ENCODE results near the gene KCNH1.

KCNH1 gene

GRCh38 chr1:210771131-210771530 lies 362.8 kb downstream of the KCNH1 start:
- no peak overlapping the region for H3K4me3 ChIP-seq (IDR thresholded peaks at IDR 0.05; ENCODE audit: insufficient read depth, low read depth, low read length)
- no peak overlapping the region for H3K4me2 ChIP-seq
- no peak overlapping the region for H3K9ac ChIP-seq
- no peak for TF ChIP-seq CTCF (conservative IDR thresholded peaks at IDR 0.05; ENCODE audit: low read depth, low read length)
- H3K79me2 ChIP-seq (ENCODE audit: insufficient read depth, low read depth): no peaks in the 10 kb centered on the region
- H3K27ac ChIP-seq: no peak overlapping the region
- no peak overlapping the region for H2AFZ ChIP-seq (ENCODE audit: low read depth)
- no peaks in the 10 kb centered on the region for H3K27me3 ChIP-seq (ENCODE audit: insufficient read depth, low read depth)
- no peaks in the 10 kb centered on the region for H3K4me1 ChIP-seq (ENCODE audit: low read depth, poor library complexity, severe bottlenecking)
- H3K36me3 ChIP-seq (ENCODE audit: insufficient read depth): no peaks in the 10 kb centered on the region
- H4K20me1 ChIP-seq (ENCODE audit: insufficient read depth): no peaks in the 10 kb centered on the region

GRCh38 chr1:210770396-210770984 lies 363.5 kb downstream of the KCNH1 start:
- no peaks in the 10 kb centered on the region for H3K36me3 ChIP-seq (ENCODE audit: insufficient read depth)
- no peaks in the 10 kb centered on the region for H4K20me1 ChIP-seq (ENCODE audit: insufficient read depth)
- H3K4me3 ChIP-seq (IDR thresholded peaks at IDR 0.05; ENCODE audit: insufficient read depth, low read depth, low read length): no peak overlapping the region
- TF ChIP-seq CTCF (conservative IDR thresholded peaks at IDR 0.05; ENCODE audit: low read depth, low read length): no peak
- H3K79me2 ChIP-seq (ENCODE audit: insufficient read depth, low read depth): no peaks in the 10 kb centered on the region
- H3K4me2 ChIP-seq: no peak overlapping the region
- no peaks in the 10 kb centered on the region for H3K27me3 ChIP-seq (ENCODE audit: insufficient read depth, low read depth)
- no peaks in the 10 kb centered on the region for H3K4me1 ChIP-seq (ENCODE audit: low read depth, poor library complexity, severe bottlenecking)
- no peak overlapping the region for H2AFZ ChIP-seq (ENCODE audit: low read depth)
- H3K27ac ChIP-seq: no peak overlapping the region
- H3K9ac ChIP-seq: no peak overlapping the region

- Histone ChIP-seq H3K4me3 (IDR thresholded peaks at IDR 0.05; ENCODE audit: insufficient read depth, low read depth, low read length) (no peak overlapping the region), H4K20me1 (ENCODE audit: insufficient read depth) (no peaks in the 10 kb centered on the region), H3K36me3 (ENCODE audit: insufficient read depth) (no peaks in the 10 kb centered on the region), H3K27ac (no peak overlapping the region), H2AFZ (ENCODE audit: low read depth) (no peak overlapping the region), H3K4me2 (no peak overlapping the region), H3K27me3 (ENCODE audit: insufficient read depth, low read depth) (no peaks in the 10 kb centered on the region), H3K9ac (no peak overlapping the region), H3K4me1 (ENCODE audit: low read depth, poor library complexity, severe bottlenecking) (no peaks in the 10 kb centered on the region), H3K79me2 (ENCODE audit: insufficient read depth, low read depth) (no peaks in the 10 kb centered on the region)
- no peak for TF ChIP-seq CTCF (conservative IDR thresholded peaks at IDR 0.05; ENCODE audit: low read depth, low read length)
Measured at GRCh38 chr1:210769473-210769872, 364.5 kb downstream of the KCNH1 start.

- no peaks in the 10 kb centered on the region for H3K4me1 ChIP-seq (ENCODE audit: low read depth, poor library complexity, severe bottlenecking)
- H3K79me2 ChIP-seq (ENCODE audit: insufficient read depth, low read depth): no peaks in the 10 kb centered on the region
- TF ChIP-seq CTCF (conservative IDR thresholded peaks at IDR 0.05; ENCODE audit: low read depth, low read length): no peak
- no peaks in the 10 kb centered on the region for H3K36me3 ChIP-seq (ENCODE audit: insufficient read depth)
- H3K4me3 ChIP-seq (IDR thresholded peaks at IDR 0.05; ENCODE audit: insufficient read depth, low read depth, low read length): no peak overlapping the region
- H2AFZ ChIP-seq (ENCODE audit: low read depth): no peak overlapping the region
- no peak overlapping the region for H3K27ac ChIP-seq
- H4K20me1 ChIP-seq (ENCODE audit: insufficient read depth): no peaks in the 10 kb centered on the region
- no peaks in the 10 kb centered on the region for H3K27me3 ChIP-seq (ENCODE audit: insufficient read depth, low read depth)
- no peak overlapping the region for H3K9ac ChIP-seq
- H3K4me2 ChIP-seq: no peak overlapping the region
Measured at GRCh38 chr1:210764536-210764935, 369.4 kb downstream of the KCNH1 start.
